Stimulated activated CD4-positive, alpha-beta T cell treated with anti-CD3 and anti-CD28 coated beads, TNF-alpha, amount 100 ng/mL, for 1 hour (primary cell): Measurements from ENCODE around the gene PPFIA2.

ENCODE experiments used
- DNase-seq, 3 donors: peaks; one replicate each; pipeline ENCODE4 v3.0.0-alpha.2; 2020; ENCODE audit warnings: low read depth in 3 of 3, low spot score in 1 of 3

Gene PPFIA2

DNA sequence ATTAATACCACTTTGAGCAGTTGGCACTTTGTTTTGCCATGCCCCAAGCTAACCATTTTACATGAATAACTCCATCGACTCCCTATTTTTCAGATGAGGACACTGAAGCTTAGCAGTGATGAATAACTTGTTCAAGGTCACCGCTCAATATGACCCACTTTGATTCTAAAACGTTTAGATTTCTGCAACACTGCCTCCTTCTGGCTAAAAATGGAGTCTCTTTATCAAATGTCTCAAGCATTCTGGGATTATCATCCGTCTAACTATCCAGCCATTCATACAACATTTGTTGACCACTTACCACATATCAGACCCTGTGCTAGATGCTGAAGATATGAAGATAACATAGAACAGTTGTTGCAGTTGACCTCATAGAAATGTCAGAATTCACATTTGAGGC, 298.0 kb downstream of the PPFIA2 start:
- DNase-seq: no peak

DNA sequence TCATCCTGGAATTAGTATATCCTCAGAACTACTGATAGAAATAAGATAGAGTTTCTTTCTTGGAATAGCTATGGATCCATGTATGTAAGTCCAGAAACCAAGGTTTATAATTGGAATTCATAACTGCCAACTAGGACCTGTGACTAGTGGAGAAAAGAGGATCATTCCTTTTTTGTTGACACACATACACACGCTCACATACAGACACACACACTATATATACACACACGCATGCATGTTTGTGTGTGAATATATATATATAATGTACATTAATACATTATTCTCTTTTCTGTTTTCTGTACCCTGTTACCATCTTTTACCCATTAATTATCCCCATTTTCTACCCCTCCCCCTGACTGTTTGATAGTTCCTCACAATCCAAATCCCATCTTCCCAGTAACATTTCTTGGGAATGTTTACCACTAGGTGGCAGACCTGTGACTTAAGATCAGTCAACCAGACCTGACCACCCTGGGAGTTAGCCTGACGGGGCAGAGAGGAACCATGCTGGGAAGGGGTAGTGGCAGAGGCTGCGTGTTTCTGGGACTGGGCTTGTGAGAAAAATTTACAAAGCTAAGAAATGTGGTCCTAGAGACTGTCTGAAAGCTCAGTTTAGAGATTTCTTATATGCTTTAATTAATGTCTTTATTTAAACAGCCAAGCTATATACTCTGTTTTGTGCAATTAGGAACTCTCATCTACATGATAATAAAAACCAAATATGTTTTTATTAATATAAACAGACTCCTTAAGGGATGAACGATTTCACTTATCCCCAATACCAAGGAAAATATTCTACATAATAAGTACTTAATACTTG, 308.0 kb downstream of the PPFIA2 start:
- no peak for DNase-seq

DNA sequence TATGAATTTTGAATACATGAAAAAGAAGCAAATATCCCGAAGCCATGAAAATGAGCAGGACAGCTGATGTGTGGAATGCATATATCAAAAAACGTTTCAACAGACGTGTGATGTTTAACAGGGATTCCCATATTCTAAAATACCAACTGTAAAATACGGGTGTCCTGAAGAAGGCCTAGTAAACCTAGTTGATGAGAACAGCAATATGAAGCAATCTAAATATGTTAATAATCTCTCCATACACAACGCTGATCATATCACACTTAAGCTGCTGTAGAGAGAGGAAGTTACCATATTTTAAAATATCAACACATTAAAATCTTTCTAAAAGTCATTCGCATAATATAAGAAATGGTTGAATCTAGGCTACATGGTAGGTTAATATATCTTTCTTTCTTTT, 317.5 kb downstream of the PPFIA2 start:
- DNase-seq: no peak

DNA sequence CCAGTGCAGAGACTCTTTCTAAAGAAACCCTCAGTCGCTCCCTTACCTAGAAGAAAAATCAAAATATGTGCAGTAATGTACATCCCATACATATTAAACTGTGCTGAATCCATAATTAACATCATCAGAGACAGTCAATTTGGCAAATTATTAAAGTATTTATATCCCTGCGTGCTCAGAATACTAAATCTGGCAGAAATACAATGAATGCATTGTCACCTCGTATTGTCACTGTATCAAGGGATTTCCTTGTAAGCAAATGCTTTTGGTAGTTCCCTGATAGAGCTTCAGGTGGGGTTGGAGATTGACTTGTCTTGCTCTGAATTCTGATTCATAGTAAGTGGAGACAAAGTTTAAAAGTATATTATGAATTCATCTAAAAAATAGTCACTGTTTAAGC, 319.1 kb downstream of the PPFIA2 start:
- DNase-seq: no peak

DNA sequence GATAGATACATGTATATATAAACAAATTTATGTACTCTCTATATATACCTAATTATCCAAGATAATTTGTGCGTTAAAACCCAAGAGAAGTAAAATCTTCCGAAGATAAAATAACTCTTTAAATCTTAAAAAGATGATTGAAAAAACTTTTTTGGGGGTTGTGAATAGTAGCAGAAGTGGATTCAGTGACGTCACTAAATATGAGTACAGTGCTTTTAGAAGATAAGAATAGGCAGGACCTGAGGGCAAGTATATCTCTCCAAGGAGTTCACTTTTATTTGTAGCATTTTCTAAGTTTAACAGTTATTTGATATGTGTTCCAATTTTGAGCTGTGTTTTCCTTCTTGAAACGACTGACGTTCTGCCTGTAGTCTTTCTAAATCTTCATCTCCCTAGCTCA, 319.8 kb downstream of the PPFIA2 start:
- no peak for DNase-seq

DNA sequence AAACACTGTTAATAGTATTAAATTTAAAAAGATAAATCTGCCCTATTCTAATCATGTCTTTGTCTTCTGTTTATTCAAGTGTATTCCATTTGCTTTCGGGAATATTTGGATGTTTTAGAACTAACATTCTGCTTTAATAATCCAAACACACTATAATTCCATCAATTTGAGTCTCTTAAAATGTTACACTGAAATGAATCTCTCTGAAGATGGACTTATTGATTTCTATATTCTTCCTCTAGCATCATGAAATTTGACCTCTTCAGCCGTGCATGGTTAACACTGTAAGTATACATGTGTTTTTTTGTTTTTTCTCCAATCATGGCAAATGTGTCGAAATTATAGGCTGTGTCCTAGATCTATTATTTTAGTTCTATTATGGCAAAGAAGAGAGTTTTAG, 342.1 kb downstream of the PPFIA2 start:
- DNase-seq: no peak

DNA sequence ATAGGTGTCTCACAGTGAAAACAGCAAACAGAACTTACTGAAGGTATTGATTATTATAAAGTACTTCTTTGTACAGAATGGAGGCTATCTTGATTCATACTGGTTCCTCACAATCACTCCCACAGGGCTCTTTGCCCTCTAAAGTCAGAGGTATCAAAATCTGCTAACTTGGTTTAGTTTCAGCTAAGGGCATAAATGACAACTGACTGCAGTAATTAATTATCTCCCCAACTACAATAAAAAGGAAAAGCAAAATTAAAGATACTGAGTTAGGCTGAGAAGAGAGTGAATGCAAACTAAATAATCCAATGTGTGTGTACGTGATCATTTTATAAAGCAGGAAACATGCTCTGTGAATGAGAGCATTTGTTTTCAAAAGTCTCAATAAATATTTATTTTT, 342.6 kb downstream of the PPFIA2 start:
- no peak for DNase-seq

DNA sequence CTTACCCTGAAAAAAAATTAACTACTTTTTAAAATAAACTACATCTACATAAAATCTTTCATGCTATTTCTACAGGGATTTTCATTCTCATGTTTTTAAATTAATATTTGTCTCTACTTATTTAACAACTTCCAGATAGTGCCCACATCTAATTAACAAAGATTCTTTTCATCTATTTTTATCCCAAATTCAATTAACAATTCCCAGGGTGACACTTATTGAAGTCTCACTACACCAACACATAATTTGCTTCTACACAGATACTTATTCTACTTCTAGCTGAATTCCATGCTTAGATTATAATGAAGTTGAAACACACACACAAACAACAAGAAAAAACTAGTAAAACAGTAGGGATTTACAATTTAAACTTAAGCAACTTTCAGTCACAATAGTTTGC, 344.7 kb downstream of the PPFIA2 start:
- DNase-seq: no peak

DNA sequence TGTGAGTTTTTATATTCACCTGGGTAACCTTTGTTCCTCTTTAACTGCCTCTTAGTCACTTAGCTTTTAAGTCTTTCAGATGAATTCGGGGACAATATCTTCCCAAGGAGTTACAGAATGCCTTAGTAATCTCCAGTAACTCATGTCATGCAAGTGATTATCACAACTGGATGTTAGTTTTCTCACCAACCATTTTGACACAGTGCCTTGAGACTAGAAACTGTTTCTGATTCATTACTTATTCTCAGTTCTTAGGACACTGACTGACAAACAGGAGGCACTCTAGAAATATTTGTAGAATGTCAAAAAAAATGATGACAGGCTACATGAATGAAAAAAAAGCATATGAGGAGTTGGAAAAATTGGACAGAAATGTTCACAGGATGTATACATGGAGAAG, 346.2 kb downstream of the PPFIA2 start:
- no peak for DNase-seq

DNA sequence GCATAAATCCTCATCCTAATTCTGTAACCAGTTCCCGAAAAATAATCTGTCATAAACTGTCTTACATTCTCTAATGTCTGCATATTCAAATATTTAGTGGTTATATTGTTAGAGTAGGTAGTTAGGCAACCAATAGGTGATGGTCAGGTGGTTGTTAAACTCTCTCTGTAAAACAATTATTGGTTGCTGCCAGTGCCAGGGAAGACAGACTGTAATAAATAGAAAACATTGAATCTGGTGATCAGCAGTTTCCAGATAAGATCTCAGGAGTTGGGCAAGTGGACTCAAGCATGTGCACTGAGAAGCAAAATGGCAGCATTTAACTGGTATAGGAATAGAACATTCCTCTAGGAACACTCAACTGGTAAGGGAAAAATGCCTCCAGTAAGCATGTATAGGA, 355.8 kb downstream of the PPFIA2 start:
- no peak for DNase-seq

DNA sequence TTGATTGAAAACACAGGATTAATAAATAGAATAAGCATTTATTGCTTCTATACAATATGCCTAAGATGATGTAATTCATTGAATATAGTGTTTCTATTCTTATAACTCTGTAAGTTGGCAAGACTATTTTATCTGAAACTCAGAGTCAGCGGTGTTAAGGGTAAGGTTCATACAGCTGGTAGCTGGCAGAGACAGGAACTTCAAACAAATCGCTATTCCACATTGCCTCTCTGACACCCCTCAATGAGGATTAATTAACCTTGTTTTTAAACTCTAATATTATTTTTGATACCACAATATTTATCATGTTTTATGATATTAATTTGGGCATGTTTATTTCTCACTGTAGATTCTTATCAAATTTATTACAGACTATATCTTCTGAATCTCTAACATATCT, 357.9 kb downstream of the PPFIA2 start:
- no peak for DNase-seq

DNA sequence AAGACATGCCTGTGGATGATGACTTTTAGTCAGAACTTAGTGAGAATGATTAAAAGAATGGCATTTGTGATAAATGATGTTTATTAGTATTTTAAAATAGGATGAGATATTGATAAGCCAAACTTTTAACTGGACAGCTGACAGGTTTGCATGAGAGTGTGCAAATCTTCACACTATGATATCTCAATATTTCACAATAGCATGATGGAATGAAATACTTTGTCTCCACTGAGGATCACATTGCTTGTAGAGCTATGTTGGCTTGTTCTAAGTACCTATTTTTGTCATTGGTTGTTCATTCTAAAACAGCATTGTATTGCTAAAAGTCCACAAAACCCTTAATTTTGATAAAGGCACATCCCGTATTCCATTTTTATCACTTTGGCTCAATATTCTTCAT, 359.1 kb downstream of the PPFIA2 start:
- no peak for DNase-seq

DNA sequence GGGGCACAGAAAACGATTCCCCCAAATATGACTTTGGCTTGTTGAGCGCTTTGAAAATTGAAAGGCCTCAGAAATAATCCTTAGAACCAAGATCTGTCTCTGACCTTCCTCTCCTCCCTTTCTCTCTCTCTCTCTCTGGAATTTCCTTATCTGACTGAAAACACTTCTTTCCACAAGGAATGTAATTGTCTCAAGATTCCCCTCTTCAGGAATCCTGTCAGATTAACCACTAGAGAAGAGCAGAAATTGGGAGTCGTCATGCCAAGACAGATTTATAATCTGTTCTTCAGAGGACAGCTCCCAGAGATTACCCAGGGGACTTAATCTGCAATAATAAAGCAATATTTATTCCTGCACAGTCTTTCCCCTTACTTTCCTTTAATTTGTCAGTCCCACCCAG, 363.7 kb downstream of the PPFIA2 start:
- no peak for DNase-seq

DNA sequence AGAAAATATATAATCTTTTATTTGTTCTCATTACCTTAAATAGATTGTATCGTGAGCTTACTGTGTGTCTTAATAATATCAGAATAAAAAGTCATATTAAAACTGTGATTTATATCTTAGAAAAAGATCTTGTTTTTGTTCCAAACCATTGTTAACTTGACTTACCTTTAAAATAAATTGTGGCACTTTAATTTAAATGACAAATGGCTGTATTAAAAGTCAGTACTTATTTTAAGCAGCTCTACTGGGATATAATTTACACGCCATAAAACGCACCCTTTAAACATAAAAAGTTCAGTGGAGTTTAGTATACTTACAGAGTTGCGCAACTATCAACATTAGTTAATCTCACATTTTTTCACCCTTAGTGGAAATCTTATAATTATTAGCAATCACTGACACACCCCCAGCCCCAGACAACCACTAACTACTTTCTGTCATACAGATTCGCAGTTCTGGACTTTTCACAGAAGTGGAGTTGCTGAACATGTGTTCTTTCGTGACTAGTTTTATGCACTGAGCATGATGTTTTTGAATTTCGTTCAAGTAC, 369.5 kb downstream of the PPFIA2 start:
- DNase-seq: no peak

DNA sequence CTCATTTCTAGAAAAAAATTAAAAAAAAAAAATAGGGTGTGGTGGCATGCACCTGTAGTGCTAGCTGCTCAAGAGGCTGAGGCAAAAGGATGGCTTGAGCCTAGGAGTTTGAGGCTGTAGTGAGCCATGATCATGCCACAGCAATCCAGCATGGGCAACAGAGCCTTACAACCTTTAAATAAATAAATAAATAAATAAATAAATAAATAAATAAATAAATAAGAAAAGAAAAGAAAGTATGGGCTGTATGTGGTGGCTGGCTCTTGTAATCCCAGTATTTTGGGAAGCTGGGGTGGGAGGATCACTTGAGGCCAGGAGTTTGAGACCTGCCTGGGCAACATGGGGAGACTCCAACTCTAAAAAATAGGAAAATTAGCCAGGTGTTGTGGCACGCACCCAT, 373.0 kb downstream of the PPFIA2 start:
- DNase-seq: no peak

DNA sequence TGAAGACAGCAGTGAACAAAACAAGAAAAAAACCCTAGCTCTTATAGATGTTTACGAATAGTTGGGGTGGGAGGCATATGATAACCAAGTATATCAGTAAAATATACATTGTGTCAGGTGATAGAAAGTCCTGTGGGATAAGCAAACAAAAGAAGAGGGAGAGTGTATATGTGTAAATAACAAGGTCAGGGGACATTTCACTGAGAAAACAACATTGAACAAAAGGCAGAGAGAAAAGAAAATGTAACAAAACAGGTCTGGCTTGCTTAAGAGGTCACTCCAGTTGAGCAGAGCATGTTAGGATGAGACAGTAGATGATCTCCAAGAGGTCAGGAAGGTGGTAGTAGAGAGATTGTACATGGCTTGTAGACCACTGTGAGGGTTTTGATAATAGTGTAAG, 377.2 kb downstream of the PPFIA2 start:
- DNase-seq: no peak

DNA sequence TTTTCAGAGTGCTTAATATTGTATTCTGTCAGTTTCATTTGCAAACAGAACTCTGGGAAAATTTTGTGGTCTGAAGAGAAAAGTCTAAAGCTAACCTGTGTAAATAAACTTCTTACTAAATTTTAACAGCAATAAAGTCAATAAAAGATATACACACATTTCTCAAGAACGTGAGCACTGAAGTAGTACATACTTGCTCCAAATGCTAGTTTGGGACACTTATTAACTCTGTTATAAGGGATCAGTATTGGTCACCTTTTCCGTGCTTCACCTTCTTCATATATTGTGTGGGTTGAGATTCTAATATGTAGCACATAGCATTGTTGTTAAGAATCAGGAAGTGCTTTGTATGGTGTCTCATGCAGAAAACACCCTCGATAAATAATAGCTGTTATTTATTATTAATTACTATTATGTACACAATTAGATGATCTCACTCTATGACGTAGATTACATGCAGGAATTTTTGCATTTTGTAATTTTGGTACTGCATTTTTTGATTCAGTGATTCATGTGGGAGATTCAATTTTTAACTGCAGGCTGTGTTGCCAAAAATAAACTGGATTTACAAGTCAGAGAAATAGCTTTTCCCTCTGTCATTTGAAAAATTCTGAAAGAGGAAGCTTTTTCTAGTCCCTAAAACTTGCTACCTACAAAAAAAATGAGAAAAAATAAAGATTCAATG, 380.4 kb downstream of the PPFIA2 start:
- DNase-seq: no peak

DNA sequence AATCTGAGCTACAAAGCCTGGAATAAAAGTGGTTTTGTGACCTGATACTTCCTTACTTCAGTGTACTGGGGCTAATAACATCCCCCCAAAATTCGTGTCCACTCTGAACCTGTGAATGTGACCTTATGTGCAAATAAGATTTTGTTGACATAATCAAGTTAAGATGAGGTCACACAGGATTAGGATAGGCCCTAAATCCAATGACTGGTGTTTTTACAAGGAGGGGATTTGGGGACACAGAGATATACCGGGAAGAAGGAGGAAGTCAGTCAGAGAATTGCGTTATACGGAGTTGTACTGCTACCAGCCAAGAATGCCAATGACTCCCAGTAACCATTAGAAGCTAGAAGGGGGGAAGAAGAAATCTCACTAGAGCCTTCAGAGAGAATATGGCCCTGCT, 381.4 kb downstream of the PPFIA2 start:
- DNase-seq: no peak

DNA sequence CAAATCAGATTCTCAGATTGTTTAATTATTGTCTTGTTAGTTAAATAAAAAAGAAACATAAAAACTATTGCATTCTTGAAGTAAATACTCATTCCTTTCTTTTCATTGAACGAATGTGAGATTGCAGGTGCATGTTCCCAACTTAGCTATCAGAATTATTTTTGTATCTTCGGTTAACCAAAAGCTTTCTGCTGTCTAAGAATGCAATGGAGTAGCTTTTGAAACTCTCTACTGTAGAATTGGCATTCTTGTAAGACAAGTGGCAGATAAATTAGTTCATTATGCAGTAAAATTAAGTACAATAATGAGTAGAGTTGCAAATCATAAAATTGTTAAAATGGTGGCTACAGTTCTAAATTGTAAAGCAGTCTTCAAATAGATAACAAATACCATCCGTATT, 383.2 kb downstream of the PPFIA2 start:
- DNase-seq: no peak

DNA sequence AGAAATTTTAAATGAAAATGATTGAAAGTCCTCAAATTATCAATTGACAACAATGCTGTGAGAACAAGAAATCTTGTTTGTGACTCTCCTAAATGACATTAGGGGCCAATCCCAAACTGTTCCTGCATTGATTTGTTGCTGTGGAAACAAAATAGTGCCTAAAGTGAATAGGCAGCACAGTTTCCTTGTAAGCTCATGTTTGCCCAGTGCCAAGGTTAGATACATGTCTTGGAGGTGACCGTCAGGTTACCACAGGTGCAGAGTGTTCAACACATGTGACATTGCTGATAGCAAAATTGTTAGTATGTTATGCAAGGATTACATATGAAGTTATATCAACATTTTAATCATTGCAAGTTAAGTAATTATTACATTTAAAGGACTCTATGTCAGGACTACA, 388.7 kb downstream of the PPFIA2 start:
- no peak for DNase-seq

DNA sequence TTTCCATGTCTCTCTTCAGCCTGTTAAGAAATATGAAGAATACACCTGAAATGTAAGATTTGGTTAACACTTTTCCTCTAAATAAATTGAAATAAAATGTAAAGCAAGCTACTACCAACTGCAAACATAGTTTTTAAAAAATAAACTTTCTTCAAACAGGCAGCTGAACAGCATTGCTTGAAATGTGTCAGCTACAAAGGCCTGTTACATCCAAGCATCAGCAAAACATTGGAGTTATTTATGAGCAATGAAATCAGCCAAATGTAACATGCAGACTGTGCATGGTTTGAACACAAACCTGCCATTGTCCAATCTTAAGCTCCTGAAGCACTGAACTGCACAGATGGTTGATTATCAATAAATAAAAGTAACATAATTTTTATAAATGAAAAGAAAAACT, 390.0 kb downstream of the PPFIA2 start:
- DNase-seq: no peak

DNA sequence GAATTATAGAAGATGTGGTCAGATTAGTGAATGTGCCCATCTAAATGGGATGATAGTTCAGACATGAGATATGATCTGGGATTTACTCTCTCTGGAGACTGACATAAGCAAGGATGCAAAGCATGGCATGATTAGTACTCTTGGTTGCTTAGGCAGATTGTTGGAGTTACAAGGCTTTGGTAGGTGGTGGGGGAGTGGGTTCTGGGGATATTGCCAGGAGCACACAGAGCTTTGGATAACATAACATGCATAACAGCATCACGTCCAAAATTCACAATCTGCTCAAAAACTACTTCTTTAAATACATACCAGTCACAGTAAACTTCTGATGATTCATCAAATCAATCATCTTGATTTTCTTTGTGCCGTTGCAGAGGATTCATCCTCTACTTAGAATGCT, 393.9 kb downstream of the PPFIA2 start:
- DNase-seq: no peak

DNA sequence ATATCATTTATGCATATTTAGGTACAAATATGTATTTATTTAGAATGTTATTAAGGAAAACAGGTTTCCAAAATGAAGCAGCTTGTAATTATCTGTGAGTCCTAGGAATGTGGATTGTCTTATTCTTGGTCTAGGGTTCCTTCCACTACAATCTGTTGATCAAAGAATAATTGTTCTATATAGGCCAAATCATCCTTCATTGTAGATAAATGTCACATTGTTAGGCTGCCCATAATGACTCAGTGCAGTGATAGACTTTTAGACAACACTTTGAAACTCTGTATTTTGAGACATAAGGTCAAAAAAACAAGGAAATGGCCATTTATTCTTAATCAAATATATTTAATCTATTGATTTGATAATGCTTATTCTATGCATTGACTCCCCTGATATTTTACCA, 398.2 kb downstream of the PPFIA2 start:
- DNase-seq: no peak
